Fibroblast of the aortic adventitia (primary cell): ENCODE data around the gene BCL11A. TPM values are rescaled to one million over a fixed set of nuclear protein-coding genes. Genes with fewer than 3 reads are reported as not detected.

Source experiments
- DNase-seq: peaks from one replicate; pipeline ENCODE4 v3.0.0-alpha.2; 2010; ENCODE audit warnings: low read depth
- H3K4me3 ChIP-seq: 2 replicates; pipeline ENCODE4 v1.5.1; 2011; ENCODE audit warnings: low read depth, mild to moderate bottlenecking, control low read depth, low read length, moderate library complexity
- CTCF ChIP-seq: IDR thresholded peaks from 2 replicates; pipeline ENCODE4 v1.5.1; 2011; ENCODE audit warnings: mild to moderate bottlenecking, low read length, control low read depth, inconsistent platforms; ENCODE audit not compliant: insufficient read depth
- total RNA-seq: library from RNA; depleted of rRNA; stranded (reverse); fragments of >200 nt; gene quantifications from 2 replicates; pipeline ENCODE4 v1.2.3, GENCODE V29; 2012; ENCODE audit warnings: low replicate concordance

Gene BCL11A
- total RNA-seq, 1 donor, result 0.09 TPM

- DNase-seq, result no peak
- H3K4me3 ChIP-seq, result no peak overlapping the region
- TF ChIP-seq CTCF, result no peak
Measured at GRCh38 chr2:60555783-60556139, 2.3 kb upstream of the BCL11A start.

GRCh38 chr2:60555066-60555782 lies 1.8 kb upstream of the BCL11A start:
- H3K4me3 ChIP-seq, result peak overlapping the region; percentile 69
- peak; percentile 53 for DNase-seq
- peak; percentile 26 for TF ChIP-seq CTCF

DNA sequence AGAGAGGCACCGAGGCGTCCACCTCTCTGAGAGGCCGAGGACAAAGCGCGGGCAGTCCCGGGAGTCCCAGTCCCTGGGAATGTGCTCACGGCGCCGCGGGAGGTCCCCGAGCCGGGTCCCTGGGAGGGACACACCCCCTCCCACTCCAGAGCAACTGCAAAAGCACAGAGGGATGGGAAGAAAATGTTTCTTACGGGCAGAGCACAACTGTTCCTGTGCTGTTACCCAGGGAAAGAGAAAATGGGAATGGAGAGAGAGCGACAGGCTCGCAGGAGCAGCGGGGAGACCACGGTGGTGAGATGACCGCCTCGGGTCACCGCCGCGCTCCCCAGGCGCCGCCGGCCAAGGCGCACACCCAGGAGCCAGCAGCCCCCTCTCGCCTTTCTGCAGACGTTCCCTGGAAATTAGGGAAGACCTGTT lies 1.2 kb upstream of the BCL11A start:
- no peak for TF ChIP-seq CTCF
- DNase-seq, result no peak

GRCh38 chr2:60554074-60554645 lies 706 bp upstream of the BCL11A start:
- no peak for DNase-seq
- TF ChIP-seq CTCF, result no peak
- H3K4me3 ChIP-seq, result peak overlapping the region; percentile 69

More for the DNA sequence above, 1.2 kb upstream of the BCL11A start:
- peak overlapping the region; percentile 69 for H3K4me3 ChIP-seq

GRCh38 chr2:60552851-60553494 lies 481 bp downstream of the BCL11A start:
- no peak for DNase-seq
- H3K4me3 ChIP-seq, result peak overlapping the region; percentile 69
- TF ChIP-seq CTCF, result no peak

GRCh38 chr2:60552078-60552850 lies 1.2 kb downstream of the BCL11A start:
- DNase-seq, result no peak
- TF ChIP-seq CTCF, result no peak
- peak overlapping the region; percentile 69 for H3K4me3 ChIP-seq
